ENCODE data around the gene FHOD1.

The FHOD1 gene

GRCh38 chr16:67264866-67265265 is 17.6 kb upstream of the FHOD1 start:
- DNase-seq (ENCODE audit: low read depth) = no peak
- H3K4me3 ChIP-seq (ENCODE audit: low read depth, low read length) = no peak overlapping the region
- TF ChIP-seq CTCF (IDR thresholded peaks at IDR 0.05; ENCODE audit: control insufficient read depth, extremely low read depth, insufficient read depth) = no peak

- no peak for TF ChIP-seq CTCF (IDR thresholded peaks at IDR 0.05; ENCODE audit: control insufficient read depth, extremely low read depth, insufficient read depth)
- H3K4me3 ChIP-seq (ENCODE audit: low read depth, low read length) = no peak overlapping the region
- DNase-seq (ENCODE audit: low read depth) = no peak
Measured at GRCh38 chr16:67264277-67264676, 17.0 kb upstream of the FHOD1 start.

- no peak for TF ChIP-seq CTCF (IDR thresholded peaks at IDR 0.05; ENCODE audit: control insufficient read depth, extremely low read depth, insufficient read depth)
- DNase-seq (ENCODE audit: low read depth) = no peak
- H3K4me3 ChIP-seq (ENCODE audit: low read depth, low read length) = no peak overlapping the region
Measured at GRCh38 chr16:67263201-67263600, 15.9 kb upstream of the FHOD1 start.

GRCh38 chr16:67260426-67261063 is 13.3 kb upstream of the FHOD1 start:
- peak; percentile 76 for TF ChIP-seq CTCF (IDR thresholded peaks at IDR 0.05; ENCODE audit: control insufficient read depth, extremely low read depth, insufficient read depth)
- no peak for DNase-seq (ENCODE audit: low read depth)
- H3K4me3 ChIP-seq (ENCODE audit: low read depth, low read length) = no peak overlapping the region

- H3K4me3 ChIP-seq (ENCODE audit: low read depth, low read length) = no peak overlapping the region
- no peak for DNase-seq (ENCODE audit: low read depth)
- no peak for TF ChIP-seq CTCF (IDR thresholded peaks at IDR 0.05; ENCODE audit: control insufficient read depth, extremely low read depth, insufficient read depth)
Measured at GRCh38 chr16:67259705-67260104, 12.4 kb upstream of the FHOD1 start.

- no peak for DNase-seq (ENCODE audit: low read depth)
- H3K4me3 ChIP-seq (ENCODE audit: low read depth, low read length) = no peak overlapping the region
- TF ChIP-seq CTCF (IDR thresholded peaks at IDR 0.05; ENCODE audit: control insufficient read depth, extremely low read depth, insufficient read depth) = no peak
Measured at GRCh38 chr16:67258161-67258835, 11.0 kb upstream of the FHOD1 start.
